Right lung (tissue), 10 donors: ENCODE data around the gene ZNF141. TPM values are rescaled to one million over a fixed set of nuclear protein-coding genes. Genes with fewer than 3 reads are reported as not detected.
"Not testable (repeated sequence)": the region's sequence is repeated elsewhere in the genome, so short reads cannot be mapped to it uniquely, and the experiment has no call there.

Experiments
- DNase-seq, 2 donors: peaks; one replicate each; pipeline ENCODE4 v3.0.0-alpha.2; 2013
- long read RNA-seq, 8 donors: transcript quantifications; one replicate each; lab custom pipeline, GENCODE V29; 2026
- polyA plus RNA-seq, 5 donors: library from polyadenylated mRNA; unstranded; fragments of 120-200 nt; gene quantifications; one replicate each; pipeline versions ENCODE4 v1.2.1 to v1.2.3, GENCODE V29; 2013; ENCODE audit warnings: inconsistent platforms in 1 of 5, low replicate concordance in 1 of 5; ENCODE audit not compliant: insufficient read length in 5 of 5, insufficient read depth in 1 of 5

Gene ZNF141
- polyA plus RNA-seq: 10 to 100 TPM; 24.3 to 42.7 (median 38.5) TPM
- long read RNA-seq, donor 1, transcript ZNF141-201 (4 exons, 2,970 nt): major isoform, 10 of 40 reads
- long read RNA-seq, donor 1, partial matches to known transcripts: 17 of 40 reads
- long read RNA-seq, donor 1, other reads (novel, unspliced or antisense): 13 of 40 reads
- long read RNA-seq, donor 2, transcript ZNF141-201 (4 exons, 2,970 nt): major isoform, 5 of 12 reads
- long read RNA-seq, donor 2, partial matches to known transcripts: 0 of 12 reads
- long read RNA-seq, donor 2, other reads (novel, unspliced or antisense): 7 of 12 reads
- long read RNA-seq, donor 3, partial matches to known transcripts: 8 of 10 reads
- long read RNA-seq, donor 3, other reads (novel, unspliced or antisense): 0 of 10 reads
- long read RNA-seq, donor 4, partial matches to known transcripts: 12 of 16 reads
- long read RNA-seq, donor 4, other reads (novel, unspliced or antisense): 0 of 16 reads
- long read RNA-seq, donor 5, transcript ZNF141-201 (4 exons, 2,970 nt): major isoform, 5 of 7 reads
- long read RNA-seq, donor 5, partial matches to known transcripts: 0 of 7 reads
- long read RNA-seq, donor 5, other reads (novel, unspliced or antisense): 0 of 7 reads
- long read RNA-seq, donor 6, transcript ZNF141-201 (4 exons, 2,970 nt): major isoform, 8 of 8 reads
- long read RNA-seq, donor 6, partial matches to known transcripts: 0 of 8 reads
- long read RNA-seq, donor 6, other reads (novel, unspliced or antisense): 0 of 8 reads
- long read RNA-seq, donor 7: 0 reads
- long read RNA-seq, donor 8, partial matches to known transcripts: 0 of 4 reads
- long read RNA-seq, donor 8, other reads (novel, unspliced or antisense): 0 of 4 reads

DNA sequence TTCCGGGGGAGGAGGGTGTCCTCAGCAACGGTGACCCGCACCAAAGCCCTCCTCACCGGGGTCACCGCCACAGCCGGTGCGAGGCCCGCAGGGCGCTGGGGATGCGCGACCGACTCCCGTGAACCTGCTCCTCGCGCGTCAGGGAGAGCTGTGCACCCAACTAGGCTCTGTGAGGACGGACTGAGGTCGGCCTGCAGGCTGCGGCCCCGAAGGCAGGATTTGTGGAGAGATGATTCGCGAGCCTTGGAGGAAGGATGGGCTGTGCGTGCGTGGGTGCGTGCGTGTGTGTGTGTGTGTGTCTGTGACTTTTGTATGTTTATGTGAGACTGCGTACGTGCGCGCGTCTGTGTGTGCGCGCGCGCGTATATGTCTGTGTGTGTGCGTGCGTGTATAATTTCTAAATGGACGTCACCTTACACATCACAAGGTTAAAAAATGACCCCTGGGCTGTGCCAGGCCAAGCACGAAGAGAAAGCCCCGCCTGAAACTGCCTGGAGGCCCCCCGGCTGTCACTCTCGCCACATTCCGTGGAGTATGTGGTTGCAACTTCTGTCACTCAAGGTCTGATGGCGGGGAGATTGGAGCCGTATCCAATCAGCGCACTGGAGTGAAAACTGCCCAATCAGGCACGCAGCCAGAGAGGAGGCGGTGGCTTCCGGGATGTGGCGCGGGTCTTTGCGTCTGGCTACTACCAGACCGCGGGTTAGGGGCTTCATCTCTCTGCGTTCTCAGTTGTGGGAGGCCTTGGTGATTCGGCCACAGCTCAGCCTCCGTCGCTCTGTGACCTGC is at the start of gene ZNF141:
Gene ZNF141, plus strand, starts transcription at position 672 of the 789 bp plus-strand sequence. CDS start 170 bp downstream, outside the sequence.
- peak; percentile 97 to 98 for DNase-seq

DNA sequence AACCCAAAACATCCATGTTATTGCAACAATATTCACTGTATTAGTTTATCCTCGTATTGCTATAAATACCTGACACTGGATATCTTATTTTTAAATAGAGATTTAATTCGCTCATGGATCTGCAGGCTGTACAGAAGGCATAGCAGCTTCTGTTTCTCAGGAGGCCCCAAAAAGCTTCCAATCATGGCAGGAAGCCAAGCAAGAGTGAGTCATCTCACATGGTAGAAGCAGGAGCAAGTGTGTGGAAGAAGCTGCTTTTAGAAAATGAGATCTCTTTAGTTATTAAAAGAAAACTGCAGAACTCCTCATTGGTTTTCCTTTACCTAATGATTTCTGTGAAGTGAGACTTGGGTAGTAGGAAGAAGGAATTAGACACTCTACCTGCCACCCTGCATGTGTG is 48.7 kb upstream of the ZNF141 start:
- DNase-seq: no peak

DNA sequence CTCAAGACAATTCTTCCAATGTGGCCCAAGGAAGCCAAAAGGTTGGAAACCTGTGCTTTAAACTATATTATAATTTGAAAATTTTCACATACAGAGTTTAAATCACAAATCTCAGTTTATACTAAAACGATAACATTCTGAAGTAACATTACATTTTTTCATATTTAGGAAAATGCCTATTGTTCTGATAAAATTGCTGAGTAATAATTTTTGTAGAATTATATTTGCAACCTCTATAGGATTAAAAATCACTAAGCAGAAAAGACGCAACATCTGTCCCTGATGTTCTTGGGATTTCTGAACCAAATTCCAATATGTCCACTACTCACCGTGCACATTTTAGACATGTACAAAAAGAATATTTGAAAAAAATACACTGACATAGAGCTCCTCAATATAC is 42.9 kb upstream of the ZNF141 start:
- no peak for DNase-seq

DNA sequence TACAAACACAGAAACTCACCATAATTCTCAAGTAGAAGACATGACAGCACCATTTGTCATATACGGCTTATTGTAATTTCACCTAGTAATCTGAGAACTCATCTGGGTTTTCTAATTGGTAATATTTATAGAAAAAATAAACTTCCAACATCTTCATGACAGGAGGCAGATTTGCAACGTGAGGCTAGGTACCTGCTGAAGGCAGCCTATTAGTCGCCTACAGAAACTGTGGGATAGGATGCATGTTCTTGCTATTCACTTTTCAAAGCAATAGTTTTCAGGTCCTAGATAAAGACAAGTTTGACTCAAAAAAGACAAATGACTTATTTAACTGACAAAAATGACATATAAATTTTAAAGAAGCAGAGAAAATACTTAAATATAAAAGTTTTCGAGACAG is 35.2 kb upstream of the ZNF141 start:
- DNase-seq: no peak

DNA sequence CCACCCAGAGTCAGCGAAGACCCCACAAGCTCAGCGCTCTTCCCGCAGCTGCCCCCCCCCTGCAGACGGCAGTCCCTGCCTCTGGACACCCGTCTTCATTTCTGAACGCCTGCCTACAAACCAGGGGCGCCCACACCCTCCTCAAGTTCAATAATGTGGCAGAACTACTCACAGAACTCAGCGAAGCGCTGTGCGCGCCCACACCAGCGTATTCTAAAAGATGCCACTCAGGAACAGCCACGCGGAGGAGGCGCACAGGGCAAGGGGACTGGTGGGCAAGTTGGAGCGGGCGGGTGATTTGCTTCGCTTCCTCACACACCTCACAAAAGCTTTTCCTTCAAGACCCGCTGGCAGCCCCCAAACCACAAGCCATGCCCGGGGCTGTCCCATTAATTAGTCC is 33.1 kb upstream of the ZNF141 start:
- not testable (repeated sequence) for DNase-seq

DNA sequence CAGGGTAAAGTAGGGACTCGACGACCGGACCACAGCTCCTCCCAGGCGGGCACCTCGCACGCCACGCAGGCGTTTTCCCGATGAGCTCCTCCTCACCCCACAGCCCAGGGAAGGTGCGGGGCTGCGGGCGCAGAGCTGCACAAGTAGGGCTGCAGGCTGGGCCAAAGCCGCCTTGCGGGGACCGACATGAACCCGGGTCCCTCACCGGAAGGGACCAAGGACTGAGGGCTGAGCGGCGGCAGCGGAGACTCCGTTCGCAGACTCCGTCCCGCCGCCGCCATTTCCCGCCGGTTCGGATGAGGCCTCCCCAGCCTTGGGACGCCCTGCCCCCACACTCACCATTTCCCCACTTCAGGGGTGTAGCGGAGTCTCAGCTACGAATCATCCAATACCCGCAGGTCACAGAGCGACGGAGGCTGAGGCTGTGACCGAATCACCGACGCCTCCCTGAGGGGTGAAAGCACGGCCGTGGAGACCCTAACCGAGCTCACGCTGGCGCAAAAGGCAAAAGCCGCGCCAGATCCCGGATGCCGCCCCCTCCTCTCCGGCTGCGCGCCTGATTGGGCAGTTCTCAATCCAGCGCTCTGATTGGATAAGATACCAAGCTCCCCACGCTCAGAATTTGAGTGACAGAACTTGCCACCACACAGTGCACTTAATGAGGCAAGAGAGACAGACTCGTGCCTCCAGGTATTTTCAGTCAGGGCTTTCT is 32.5 kb upstream of the ZNF141 start, which contains the start of gene ZNF732:
Gene ZNF732, minus strand, starts transcription at position 506 of the 712 bp plus-strand sequence. Its CDS starts 164 bp downstream, at position 342.
- DNase-seq: peak; percentile 63 to 64

DNA sequence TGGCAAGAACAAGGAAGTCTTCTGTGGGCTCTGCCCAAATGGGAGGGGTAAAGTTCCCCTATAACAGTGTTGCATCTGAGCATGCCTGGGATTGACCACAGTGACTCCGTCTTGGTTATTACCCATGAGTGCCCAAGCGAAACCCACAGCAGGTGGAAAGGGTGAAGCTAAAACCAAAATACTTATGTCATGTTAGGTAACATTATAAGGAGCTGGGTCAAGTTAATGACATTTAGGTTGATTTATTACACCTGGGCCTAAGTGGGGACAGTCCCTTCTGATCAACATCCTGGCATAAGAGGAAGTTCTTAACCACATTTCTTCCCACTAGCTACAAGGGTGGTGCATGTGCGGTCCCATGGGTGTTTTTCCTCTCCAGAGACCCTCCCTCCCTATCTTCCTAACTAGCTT is 31.1 kb upstream of the ZNF141 start:
- DNase-seq: no peak

DNA sequence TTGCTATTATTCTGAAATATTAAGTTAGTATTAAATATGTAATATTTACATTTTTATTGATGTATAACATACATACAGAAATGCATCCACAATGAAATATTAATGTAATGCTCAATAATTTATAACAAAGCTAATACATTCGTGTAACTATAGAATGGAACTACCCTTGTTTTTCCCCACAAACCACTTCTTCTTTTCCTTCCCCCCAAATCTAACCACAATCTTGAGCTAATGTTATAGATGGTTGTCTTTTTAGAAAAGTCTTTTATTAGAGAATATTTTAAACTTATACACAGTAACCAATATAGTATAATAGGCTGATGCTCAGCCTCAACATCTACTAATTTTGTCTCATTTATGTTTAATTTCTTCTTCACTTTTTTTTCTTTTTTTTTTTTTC is 27.8 kb upstream of the ZNF141 start:
- DNase-seq: no peak

DNA sequence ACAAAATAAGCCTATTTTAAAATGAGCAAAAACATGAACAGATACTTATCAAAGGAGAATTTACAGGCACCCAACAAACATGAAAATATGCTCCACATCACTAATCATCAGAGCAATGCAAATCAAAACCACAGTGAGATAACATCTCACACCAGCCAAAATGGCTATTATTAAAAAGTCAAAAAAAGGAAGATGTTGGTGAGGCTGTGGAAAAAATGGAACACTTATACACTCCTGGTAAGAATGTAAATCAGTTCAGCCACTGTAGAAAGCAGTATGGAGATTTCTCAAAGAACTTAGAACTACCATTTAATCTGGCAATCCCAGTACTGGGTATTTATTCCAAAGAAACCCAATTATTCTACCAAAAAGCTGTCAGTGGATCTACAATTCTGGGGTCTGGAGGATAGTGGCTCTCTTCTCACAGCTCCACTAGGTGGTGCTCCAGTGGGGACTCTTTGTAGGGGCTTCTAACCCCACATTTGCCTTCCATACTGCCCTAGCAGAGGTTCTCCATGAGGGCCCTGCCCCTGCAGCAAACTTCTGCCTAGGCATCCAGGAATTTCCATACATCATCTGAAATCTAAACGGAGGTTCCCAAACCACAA is 23.2 kb upstream of the ZNF141 start:
- no peak for DNase-seq

DNA sequence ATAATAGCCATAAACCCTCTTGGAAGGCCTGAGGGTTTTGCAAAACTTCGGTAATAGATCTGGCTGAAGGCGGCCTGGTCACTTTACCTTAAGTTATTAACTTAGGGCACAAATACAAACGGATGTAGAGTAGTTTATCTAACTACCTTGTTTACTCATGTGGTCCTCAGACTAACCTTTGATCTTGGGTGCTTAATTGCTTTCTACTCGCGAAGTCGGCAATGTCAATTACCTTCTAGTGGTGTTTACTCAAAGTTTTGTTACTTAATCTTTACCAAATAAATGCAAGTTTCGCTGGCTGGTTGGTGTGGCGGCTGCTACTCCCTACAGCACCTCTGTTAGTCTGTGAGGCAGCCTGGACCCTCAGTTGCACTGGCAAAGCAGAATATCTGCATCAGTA is 8.9 kb upstream of the ZNF141 start:
- DNase-seq: no peak

DNA sequence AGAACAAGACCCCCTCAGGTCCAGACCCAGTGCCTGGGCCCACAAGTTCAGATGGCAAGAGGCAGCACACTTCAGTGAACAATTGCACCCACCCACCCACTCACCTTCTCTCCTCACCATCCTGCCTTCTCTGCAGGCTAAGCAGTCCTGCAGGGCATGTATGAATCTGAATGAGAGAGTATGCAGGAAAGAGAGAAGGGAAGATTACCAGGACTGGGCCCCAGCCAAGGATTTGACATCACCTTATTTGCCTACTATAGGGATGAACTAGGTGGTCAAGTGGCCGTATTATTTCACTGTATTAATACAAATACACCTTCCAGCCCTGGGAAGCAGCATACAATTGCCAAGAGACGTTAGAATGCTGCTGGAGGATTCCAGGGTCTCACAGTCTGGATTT is 2.1 kb upstream of the ZNF141 start:
- no peak for DNase-seq

DNA sequence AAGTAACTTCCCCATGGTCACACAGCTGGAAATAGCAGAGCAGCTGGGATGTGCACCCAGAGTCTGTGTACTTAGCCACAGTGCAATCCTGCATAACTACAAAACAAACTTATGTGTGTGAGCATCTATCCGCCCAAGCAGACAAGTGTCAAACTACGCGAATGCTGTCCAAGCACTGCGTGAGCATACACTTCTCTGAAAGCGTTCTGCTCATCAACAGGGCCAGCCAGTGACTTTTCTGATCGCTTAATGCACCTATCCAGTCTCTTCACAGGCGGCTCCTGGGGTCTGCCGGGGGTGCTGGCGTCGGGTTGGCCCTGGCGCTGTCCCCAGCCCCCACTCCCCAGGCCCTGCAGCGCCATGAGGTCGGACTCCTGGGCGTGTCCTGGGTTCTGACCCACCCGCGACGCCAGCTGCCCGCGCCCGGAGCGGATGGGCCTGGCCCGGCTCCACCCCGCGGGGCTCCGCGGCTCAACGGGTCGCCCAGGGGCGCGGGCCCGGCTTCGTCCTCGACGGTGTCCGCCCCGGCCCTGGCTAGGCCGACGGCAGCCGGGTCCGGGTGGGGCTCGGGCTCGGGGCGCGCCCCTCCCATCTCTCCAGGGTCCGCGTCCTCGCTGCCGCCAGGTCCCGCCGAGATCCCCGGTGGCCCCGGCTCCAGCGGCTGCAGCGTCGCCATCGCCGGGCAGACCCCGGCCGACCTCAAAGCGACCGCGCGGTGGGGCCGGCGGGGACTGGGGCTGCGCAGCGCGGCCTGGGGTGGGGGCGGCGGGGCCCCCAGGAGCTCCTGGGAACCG is 1.3 kb upstream of the ZNF141 start:
- peak; percentile 14 to 21 for DNase-seq

DNA sequence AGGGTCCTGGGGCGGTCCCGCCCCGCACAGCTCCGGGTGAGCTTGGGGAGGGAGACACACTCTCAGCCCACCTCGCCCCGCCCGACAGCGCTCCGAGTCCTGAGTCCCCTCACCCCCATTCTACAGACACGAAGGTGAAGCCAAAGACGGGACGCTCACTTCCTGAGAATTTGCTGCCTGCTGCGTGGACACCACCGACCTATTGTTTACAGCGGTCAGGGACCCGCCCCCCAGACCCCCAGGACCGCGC is 796 bp upstream of the ZNF141 start:
- DNase-seq: no peak

DNA sequence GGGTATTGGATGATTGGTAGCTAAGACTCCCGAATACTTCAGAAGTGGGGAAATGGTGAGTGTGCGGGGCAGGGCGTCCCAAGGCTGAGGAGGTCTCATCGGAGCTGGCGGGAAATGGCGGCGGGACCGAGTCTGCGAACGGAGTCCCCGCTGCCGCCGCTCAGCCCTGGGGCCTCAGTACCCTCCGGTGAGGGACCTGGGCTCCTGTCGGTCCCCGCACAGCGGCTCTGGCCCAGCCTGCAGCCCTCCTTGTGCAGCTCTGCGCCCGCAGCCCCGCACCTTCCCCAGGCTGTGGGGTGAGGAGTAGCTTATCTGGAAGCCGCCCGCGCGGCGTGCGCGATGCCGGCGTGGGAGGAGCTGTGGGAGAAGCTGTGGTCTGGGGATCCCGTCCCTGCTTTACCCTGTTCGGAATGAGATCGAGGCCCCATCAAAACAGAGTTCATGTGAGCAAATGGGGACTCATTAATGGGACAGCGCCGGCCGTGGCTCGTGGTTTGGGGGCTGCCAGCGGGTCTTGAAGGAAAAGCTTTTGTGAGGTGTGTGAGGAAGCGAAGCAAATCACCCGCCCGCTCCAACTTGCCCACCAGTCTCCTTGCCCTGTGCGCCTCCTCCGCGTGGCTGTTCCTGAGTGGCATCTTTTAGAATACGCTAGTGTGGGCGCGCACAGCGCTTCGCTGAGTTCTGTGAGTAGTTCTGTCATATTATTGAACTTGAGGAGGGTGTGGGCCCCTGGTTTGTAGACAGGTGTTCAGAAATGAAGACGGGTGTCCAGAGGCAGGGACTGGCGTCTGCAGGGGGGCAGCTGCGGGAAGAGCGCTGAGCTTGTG is 531 bp downstream of the ZNF141 start:
- DNase-seq: no peak

DNA sequence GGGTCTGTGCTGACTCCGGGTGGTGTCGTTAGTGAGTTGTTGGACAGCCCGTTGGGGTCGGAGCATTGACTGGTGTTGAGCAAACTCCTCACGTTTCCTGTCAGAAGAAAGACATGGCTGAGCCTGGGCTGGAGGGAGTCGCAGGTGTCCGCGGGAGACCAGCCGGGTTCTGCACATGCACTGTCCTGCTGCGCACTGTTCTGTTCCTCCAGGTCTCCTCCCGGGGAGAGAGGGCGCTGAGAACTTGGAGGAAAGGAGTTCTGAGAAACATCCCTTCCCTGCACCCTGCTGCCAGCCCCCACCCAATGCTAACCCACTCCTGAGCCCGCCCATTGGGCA is 1.1 kb downstream of the ZNF141 start:
- no peak for DNase-seq

DNA sequence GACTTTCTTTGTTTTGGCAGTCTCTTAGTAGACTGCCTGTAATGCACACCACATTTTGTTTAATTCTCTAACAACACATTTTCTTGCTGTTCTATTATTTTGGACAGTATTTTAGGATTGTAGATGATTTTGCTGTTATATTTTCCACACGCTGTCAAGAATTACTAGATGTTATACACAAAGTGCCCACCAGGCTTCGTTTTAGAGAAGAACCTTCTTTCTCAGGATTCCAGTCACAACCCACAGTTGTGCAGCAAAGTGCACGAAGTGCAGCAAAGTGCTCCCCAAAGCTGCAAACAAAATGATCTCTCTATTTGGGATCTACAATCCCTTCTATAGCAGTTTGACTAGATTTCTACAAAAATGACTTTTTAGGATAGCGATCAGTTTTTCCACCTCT is 2.4 kb downstream of the ZNF141 start:
- no peak for DNase-seq

DNA sequence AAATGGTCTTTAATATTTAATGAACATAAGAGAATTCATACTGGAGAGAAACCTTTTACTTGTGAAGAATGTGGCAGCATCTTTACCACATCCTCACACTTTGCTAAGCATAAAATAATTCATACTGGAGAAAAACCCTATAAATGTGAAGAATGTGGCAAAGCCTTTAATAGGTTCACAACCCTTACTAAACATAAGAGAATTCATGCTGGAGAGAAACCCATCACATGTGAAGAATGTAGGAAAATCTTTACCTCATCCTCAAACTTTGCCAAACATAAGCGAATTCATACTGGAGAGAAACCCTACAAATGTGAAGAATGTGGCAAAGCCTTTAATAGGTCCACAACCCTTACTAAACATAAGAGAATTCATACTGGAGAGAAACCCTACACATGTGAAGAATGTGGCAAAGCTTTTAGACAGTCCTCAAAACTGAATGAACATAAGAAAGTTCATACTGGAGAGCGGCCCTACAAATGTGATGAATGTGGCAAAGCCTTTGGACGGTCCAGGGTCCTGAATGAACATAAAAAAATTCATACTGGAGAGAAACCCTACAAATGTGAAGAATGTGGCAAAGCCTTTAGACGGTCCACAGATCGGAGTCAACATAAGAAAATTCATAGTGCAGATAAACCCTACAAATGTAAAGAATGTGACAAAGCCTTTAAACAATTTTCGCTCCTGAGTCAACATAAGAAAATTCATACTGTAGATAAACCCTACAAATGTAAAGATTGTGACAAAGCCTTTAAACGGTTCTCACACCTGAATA is 35.6 kb downstream of the ZNF141 start:
- DNase-seq: no peak
